Glomerular visceral epithelial cell (primary cell): ENCODE results near the gene TANK.
"Not testable (repeated sequence)": the region's sequence is repeated elsewhere in the genome, so short reads cannot be mapped to it uniquely, and the experiment has no call there.

Experiments
- DNase-seq: peaks from one replicate; pipeline ENCODE4 v3.0.0-alpha.2; 2016; ENCODE audit errors: extremely low spot score

Gene TANK

GRCh38 chr2:161278564-161279229, 118.5 kb downstream of the TANK start:
- DNase-seq, result peak; percentile 25

- not testable (repeated sequence) for DNase-seq
These were observed 119.1 kb downstream of the TANK start for GRCh38 chr2:161279230-161279815.

GRCh38 chr2:161280906-161281323, 120.7 kb downstream of the TANK start:
- DNase-seq, result peak; percentile 7

- not testable (repeated sequence) for DNase-seq
These were observed 121.5 kb downstream of the TANK start for GRCh38 chr2:161281615-161282310.

GRCh38 chr2:161282311-161282644, 122.0 kb downstream of the TANK start:
- DNase-seq, result not testable (repeated sequence)

GRCh38 chr2:161283926-161284325, 123.7 kb downstream of the TANK start:
- no peak for DNase-seq
